NCI-H524 treated with DMSO at 0.1 percent for 48 hours (cell line): ENCODE results near the gene CNTNAP2.

ENCODE experiments used
- DNase-seq: peaks from one replicate; lab custom pipeline; 2025; lab: John Stamatoyannopoulos, UW

CNTNAP2 gene

DNA sequence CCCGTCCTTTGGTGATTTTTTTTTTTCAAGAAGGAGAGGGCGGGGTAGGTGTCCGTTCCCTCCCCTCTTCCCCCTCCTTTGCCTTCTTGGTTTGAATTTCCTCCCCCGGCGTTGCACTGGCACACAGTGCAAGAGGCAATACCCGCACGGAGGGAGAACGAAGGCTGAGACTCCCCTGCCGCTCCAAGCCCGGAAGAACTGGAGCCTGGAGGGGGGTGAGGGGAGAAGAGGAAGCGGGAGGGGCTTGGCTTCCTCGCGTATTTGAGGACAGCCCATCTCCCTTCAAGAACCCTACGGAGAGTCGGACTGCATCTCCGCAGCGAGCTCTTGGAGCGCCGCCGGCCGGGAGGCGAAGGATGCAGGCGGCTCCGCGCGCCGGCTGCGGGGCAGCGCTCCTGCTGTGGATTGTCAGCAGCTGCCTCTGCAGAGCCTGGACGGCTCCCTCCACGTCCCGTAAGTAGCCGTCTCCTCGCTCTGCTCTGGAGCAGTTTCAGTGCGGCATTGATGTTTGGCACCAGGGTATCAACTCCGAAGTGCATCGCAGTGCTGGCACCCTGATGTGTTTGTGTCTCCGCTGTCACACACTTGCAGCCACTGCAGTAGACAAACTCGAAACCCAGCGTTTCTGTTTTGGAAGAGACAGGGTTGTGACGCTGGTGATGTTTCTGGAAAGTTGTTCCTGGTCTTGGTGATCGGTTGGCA lies at the start of gene CNTNAP2:
Gene CNTNAP2, plus strand, starts transcription at position 281 of the 702 bp plus-strand sequence. Its CDS starts 76 bp downstream, at position 357.
- no peak for DNase-seq

DNA sequence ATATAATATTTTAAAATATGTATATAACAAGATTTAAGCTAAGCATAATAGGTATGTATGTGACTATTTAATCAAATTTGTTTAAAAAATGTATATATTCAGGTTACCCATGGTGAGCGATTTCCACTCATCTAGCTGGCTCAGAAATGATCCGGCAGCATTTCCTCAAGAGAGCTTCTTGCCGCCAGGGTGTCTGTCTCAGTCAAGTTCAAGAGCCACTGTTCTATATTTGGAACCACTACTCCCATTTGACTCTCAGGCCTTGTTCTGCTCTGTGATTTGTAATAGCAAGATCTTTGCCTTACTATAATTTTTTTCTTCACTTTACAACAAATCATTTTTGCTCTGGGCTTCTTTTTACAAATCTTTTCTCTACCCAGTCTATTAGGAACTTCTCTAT lies 48.7 kb upstream of the CNTNAP2 start:
- no peak for DNase-seq

DNA sequence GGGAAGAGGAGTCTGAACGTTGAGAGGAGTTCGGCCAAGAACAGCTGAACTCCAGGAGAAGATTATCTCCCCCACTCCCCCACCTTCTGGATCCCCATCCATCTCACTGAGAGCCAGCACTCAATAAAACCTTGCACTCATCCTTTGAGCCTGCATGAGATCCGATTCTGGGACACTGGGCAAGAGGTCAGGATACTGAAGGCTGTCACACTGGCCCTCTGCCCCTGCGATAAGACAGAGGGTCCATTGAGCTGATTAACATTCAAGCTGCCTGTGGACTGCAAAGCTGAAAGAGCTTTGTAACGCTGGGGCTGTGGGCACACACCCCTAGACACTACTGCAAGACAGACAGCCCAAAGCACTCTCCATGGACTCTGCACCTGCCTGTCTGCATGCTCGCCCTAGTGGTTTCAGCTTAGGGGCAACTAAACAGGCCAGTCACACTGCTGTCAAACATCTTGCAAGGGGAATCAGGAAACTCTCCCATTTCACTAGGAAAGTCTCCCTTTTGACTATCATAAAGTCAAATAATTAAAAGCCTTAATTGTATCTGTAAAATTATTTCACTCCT lies 42.3 kb upstream of the CNTNAP2 start:
- no peak for DNase-seq

DNA sequence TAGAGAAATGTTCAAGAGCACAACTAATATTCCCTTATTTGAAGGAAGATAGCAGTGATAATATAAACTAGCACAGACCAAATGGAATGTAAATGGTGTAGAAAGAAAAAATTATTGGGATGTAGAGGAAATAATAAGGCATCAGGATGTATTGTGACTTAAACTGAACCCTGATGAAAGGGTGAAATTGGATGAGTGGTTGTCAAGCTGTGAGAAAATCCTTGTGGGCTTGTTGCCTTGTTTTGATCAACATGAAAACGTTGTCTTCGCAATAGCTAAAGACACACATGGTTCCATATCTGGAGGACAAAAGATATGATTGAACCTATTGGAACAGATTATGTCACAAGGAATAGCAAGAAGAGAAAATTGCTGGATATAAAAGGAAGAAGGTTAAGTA lies 40.3 kb upstream of the CNTNAP2 start:
- no peak for DNase-seq

DNA sequence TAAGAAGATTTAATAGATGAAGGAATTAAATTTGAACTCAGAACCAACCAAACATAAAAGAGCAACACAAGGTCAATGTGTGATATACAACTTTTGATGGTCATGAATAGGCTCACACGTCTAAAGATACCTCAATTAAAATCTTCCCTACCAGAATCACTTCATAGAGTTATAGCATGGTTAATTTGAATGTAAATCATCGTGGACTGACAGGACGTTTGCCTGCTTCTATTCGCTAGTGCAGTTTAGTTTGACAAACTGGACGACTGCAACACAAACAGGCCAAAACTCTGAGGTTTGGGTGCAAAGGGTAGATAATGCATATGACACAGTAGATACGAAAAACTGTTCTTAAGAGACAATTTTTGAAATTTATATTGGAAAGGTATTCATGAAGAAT lies 32.5 kb upstream of the CNTNAP2 start:
- DNase-seq, result no peak

DNA sequence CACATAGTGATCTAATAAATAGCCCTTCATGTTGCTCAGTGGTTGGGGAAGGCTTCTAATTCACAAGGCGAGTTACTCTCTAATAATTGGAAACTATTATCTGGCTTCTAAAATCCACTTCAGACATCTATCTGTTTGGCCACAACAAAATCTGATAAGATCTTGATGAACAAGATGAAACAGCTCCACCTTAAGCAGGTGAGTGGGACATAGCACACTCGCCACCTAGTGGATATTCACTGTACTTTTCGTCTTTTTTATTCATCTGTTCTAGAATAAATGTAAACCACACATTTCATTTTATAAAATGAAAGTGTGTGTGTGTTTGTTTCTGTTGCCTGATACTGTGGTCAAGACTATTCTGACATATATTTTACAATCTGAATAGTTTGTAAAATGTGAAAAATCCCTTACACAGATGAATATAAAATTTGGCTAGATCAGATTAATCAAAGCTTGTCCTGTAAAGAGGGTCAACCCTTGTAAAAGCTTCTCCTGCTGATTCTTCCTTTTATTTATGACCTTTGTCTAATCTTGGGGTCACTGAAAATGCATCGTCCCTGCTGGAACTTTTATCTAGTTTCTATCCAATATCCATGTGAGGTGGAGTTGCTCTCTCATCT lies 26.5 kb upstream of the CNTNAP2 start:
- DNase-seq, result no peak

DNA sequence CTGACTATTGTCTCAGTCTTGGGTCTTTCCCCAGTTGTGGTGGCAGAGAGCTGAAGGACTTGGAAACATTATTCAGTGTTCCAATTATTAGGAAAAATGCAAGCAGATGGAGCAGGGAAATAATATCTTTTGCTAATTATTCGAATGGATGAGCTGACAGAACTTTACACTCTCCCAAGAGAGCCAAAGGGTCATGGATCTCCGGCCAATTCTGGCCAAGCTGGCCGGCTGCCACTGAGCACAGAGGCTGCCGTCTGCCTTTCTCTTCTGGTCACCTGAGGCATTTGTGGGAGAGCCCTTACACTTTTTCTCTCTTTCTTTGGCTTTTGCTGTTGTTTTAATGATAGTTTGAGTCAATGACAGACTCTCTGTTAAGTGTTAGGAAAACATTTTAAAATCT lies 22.2 kb upstream of the CNTNAP2 start:
- DNase-seq, result no peak

DNA sequence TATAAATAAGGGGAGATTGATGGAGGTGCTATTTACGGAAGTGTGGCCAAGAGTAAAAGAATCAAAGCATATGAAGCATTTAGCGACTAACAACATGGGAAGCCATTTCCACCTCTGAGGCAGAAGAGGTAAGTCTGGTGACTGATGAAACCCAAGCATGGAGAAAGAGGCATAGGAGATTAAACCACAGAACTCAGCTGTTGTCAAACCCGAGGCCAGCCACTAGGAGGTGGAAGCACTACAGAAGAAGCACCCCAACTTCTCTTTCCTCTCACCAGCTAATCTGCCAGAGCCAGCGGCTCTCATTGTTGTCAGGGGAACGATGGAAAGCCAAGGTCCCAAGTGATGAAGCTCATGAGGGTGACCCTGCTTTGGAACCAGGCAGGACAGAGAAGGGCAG lies 19.6 kb upstream of the CNTNAP2 start:
- DNase-seq, result no peak

DNA sequence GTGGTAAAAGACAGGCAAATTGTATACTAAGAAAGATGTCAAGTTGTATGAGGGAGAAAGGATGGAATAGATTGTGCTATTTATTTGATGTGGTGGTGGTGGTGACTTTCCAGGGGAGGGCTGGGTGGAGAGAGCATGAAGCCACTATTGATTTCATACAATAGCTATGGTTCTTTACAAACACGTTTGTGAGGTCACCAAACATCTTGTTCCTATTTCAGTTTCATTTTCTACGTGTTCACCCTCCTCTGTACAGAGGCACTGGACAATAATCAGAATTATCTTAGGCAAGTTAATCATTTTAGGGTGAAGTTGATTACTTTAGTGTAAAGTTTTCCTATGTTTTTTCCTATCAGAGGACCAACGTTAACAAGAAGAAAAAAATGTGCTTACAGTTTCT lies 10.3 kb upstream of the CNTNAP2 start:
- no peak for DNase-seq

DNA sequence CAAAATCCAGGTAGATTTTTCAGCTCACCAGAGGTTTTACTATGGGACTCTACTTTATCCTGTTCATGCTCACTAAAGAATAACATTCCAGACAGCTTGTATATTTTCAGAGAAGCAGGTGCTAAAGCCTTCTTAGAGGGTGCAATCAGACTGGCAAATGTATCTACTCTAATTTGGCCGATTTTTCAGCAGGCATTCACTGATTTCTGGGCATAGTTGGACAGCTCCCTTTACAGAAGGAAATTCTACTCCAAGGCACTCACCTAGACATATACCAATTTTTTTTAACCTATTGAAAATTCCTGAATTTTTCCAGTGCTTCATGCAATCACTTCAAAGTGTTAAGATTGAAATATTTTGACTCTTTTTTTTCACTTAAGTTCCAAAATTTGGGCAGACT lies 3.8 kb upstream of the CNTNAP2 start:
- DNase-seq, result no peak

DNA sequence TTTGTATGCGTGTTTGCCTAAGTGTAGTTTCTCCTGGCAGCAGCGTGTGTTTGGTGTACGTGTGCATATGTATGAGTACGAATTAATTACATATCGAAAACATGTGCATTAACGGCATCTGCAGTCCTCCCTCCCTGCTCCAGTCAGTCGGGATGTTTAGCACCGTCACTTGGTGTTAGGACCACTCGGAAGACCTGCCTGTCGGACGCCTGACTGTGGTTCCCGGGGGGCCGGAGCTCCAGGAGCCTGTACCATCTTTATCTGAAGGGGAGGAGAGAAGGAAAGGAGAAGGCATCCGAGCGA lies 1.1 kb upstream of the CNTNAP2 start:
- DNase-seq, result no peak

DNA sequence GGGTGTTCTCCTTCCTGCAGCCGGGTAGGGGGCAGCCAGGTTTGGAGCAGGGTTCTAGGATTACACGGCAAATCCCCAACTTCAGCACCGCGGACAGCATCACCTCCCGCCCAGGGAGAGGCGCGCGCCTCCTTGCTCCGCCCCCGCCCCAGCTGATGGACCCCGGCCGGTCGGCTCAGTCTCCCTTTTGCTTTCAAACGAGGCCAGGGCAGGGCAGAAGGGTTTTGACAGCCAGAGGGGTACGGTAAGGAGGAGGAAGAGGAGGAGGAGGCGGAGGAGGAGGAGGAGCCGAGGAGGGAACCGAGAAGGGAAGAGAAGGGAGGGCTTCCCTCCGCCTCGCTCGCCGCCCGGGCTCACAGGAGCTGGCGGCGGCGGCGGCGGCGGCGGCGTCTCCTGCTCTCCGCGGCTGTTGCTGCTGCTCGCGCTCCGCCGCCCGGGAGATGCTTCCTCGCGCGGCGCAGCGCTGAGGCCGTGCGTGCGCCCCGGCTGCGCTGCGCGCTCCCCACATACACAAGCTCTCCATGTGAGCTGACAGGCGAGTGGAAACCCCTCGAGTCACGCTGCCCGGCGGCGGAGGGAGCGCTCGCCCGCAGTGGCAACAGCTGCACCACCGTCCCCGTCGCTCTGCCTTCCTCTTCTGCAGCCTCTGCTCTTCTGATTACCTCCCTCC lies 615 bp upstream of the CNTNAP2 start:
- DNase-seq, result no peak

DNA sequence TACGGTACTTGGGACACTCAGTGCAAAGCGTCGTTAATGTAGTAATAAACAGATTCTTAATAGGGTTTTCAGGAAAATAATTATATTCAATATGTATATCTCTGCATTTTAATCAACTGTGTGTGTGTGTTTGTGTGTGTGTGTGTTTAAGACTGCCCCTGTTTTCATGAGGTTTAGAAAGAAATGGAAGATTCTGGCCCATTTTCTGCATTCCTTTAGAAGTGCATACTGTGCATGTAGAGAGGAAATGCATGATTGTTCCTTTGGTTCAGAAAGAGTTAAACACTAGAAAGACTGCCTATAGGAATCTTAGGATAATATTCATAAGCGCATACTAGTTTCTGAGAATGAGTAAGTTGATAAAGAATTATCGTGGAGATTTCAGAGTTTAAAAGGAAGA lies 975 bp downstream of the CNTNAP2 start:
- DNase-seq, result no peak

DNA sequence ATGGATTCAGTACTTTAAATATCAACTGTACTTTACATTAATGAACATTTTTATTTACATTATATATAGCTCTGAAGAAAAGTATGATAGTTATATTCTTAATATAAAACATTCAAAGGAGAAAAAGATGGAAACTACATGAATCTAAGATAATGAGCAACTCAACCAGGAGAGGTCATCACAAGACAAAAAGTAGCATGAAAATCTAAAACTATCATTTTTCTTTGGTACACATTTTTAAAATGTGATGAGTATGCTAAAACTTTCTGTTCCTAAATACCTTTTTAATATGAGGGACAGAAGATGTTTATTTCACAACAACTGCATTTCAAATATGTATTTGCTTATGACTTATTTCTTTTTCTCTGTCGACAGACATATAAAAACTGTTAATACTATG lies 2.4 kb downstream of the CNTNAP2 start:
- DNase-seq, result no peak

DNA sequence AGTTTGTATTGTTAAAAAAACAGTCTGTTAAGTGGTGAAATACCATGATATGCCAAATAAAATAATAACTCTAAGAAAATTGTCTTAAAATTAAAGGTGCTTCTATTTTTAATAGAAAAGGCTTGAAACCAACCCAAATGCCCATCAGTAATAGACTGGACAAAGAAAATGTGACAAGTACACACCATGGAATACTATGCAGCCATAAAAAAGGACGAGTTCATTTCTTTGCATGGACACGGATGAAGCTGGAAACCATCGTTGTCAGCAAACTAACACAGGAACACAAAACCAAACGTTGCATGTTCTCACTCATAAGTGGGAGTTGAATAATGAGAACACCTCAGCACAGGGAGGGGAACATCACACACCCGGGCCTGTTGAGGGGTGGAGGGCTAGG lies 7.1 kb downstream of the CNTNAP2 start:
- DNase-seq, result no peak

DNA sequence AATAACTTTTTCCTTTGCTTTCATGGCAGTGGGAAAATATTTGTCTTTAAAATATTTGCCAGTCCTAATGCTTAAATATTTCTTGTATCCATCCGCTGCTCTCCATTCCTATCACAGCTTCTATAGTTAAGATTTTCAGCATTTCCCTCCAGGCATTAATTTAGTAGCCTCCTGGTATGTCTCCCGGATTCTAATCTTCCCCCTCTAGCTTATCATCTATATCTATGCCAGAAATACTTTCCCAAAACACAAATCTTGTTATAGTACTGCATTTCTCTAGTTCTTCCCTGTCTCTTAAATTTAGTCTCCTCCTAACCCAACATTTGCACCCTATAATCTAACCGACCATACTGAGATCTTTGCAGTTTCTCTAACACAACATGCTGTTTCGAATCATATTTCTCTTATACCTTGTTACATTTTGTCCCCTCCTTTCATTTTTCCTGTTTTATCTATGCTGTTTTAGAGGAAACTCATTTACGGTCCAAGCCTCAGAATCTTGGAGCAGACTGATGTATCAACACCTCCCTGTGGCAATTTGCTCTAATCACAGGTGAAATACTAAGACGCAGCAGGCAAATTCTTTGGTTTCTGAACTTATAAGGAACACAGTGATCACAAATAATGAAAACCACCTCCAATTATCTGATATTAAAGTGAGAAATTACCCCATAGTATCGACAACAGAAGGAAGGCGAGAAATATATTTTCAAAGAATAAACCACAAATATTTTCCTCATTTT lies 10.3 kb downstream of the CNTNAP2 start:
- no peak for DNase-seq

DNA sequence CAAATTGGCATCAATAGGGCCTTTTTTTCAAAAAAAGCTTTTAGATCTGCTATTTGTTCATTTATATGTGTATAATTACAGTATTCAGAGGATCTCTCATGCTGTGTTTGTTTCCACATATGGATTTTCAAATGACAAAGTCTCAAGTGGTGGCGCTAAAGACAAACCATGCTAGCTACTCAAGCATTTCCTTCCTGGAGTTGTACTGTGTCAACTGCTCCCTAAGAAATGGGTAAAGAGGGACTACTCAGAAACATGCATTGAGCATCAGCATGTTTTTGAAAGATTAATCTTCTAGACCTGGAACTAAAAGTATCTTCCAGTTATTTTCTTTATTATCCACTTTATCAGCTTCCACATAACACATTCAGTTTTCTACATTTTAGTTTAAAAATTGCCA lies 12.7 kb downstream of the CNTNAP2 start:
- DNase-seq, result no peak

DNA sequence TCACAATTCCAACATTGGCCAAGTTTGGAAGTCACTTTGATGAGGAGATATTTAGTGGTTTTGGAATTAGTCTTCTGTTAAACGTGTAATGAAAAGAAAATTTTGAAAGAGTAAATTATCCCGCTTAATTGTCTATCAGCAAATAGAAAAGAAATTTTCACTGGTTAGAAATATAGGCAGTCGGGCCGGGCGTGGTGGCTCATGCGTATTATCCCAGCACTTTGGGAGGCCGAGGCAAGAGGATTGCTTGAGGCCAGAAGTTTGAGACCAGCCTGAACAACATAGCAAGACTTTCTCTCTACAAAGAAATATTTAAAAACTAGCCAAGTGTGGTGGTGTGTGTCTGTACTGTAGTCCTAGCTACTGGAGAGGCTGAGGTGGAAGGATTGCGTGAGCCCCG lies 13.4 kb downstream of the CNTNAP2 start:
- no peak for DNase-seq

DNA sequence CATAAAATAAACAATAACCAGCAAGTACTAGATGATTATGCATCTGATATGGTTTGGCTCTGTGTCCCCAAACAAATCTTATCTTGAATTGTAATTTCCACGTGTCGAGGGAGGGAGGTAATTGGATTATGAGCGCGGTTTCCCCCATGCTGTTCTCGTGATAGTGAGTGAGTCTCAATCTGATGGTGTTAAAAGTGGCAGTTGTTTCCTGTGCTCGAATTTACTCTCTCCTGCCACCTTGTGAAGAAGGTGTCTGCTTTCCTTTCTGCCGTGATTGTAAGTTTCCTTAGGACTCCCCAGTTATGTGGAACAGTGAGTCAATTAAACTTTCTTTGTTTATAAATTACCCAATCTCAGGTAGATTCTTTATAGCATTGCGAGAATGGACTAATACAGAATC lies 15.1 kb downstream of the CNTNAP2 start:
- DNase-seq, result no peak

DNA sequence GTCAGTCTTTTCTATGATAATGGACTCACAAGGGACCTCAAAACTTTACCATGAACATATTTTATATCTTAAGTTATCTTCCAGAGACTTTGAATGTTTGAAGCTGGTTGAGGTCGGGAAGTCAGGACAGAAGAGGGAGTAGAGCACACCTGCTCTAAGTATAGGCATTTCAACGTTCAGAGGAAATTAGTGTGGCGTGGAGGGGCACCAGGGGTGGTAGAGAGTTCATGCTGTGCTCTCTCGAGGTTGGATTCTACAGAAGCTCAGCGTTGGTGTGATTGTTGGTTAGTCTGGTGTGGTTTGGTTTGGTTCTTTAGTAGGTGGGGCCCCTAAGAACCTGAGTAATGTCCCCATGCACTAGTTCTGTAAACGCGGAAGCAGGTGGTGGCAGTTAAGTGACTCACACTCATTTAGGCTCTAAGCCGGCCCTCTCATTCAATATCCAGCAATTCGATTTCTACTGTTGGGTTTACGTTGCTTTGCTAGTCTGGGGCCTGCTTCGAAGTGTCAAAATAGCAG lies 19.8 kb downstream of the CNTNAP2 start:
- no peak for DNase-seq

DNA sequence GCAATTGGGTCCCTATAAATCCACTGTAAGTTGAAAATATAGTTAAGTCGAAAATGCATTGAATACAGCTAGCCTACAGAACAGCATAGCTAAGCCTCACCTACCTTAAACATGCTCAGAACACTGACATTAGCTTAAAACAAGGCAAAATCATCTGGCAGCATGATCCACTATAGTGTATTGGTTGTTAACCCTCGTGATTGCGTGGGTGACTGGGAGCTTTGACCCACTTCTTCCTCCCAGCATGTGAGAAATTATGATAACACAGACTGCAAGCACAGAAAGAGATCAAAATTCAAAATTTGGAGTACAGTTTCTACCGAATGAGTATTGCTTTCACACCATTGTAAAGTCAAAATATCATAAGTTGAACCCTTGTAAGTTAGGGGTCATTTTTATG lies 22.3 kb downstream of the CNTNAP2 start:
- no peak for DNase-seq

DNA sequence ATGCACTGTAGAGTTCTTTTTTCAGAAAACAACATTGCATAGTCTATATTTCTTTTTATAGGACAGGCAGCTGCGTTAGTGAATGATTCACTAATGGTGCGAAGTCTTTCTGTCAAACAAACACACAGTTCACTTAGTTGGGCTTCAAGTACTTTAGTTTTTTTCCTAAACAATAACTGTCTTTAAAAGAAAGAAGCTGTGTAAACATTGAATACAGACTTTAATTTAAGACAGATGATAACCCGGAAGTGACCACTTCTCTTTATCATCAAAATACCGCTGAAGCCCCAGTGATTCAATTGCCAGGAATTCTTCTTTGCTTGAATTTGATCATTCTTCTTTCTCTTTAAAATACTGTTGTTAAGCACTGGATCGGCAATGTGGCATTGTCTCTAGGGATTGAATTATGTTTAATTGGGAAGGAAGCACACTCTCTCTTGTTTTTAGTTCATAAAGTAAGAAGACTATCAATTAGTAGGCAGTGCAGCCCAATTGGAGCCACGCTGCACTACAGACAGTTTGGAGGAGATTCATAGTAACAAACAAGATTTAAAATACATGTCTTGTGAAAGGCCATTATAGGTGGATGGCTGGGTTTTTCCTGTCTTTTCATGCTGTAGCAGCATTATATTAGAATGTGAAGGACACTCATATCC lies 30.4 kb downstream of the CNTNAP2 start:
- no peak for DNase-seq
